Naive thymus-derived CD4-positive, alpha-beta T cell (primary cell): ENCODE measurements around the gene ADAMTS16. TPM values are rescaled to one million over a fixed set of nuclear protein-coding genes. Genes with fewer than 3 reads are reported as not detected.

Experiments
- ATAC-seq: fragments of 150-1000 bp; cut with Tn5 transposase; 2 replicates; pipeline ENCODE4 v1.10.0; 2021; ENCODE audit warnings: mild to moderate bottlenecking, moderate library complexity
- CTCF ChIA-PET: fragments of 350-600 bp; sonication (Branson Sonifier 250); formaldehyde crosslinking; loops from one replicate; lab custom pipeline; 2021; ENCODE audit warnings: antibody characterized with exemption; lab: Charles Lee
- POLR2A ChIA-PET: fragments of 350-600 bp; sonication (Branson Sonifier 250); formaldehyde crosslinking; loops from one replicate; lab custom pipeline; 2021; ENCODE audit warnings: antibody characterized with exemption, inconsistent platforms; lab: Charles Lee
- DNase-seq, 9 donors: peaks; one replicate each; pipeline versions ENCODE4 v3.0.0 to v3.0.0-alpha.2; 2020 to 2022; ENCODE audit warnings: mixed read lengths in 1 of 9
- H3K27ac ChIP-seq: one replicate; pipeline ENCODE4 v1.7.0; 2013; ENCODE audit warnings: mild to moderate bottlenecking, low read depth, low read length, moderate library complexity
- H3K27me3 ChIP-seq, 2 donors: one replicate each; pipeline ENCODE4 v1.7.0; 2013; ENCODE audit warnings: low read length in 2 of 2, mild to moderate bottlenecking in 2 of 2, moderate library complexity in 2 of 2; ENCODE audit not compliant: control insufficient read depth in 2 of 2, insufficient read depth in 2 of 2
- H3K36me3 ChIP-seq, 3 experiments: 1 replicate in 2 of 3; 2 replicates in 1 of 3; pipeline ENCODE4 v1.7.0; 2013; ENCODE audit warnings: low read length in 3 of 3, mild to moderate bottlenecking in 3 of 3, moderate library complexity in 1 of 3; ENCODE audit not compliant: insufficient read depth in 3 of 3, control insufficient read depth in 2 of 3
- H3K4me1 ChIP-seq, 2 donors: one replicate each; pipeline ENCODE4 v1.7.0; 2013; ENCODE audit warnings: low read length in 2 of 2, mild to moderate bottlenecking in 2 of 2, moderate library complexity in 1 of 2; ENCODE audit not compliant: control insufficient read depth in 2 of 2, insufficient read depth in 2 of 2
- H3K4me3 ChIP-seq: 2 replicates; pipeline ENCODE4 v1.7.0; 2013; ENCODE audit warnings: mild to moderate bottlenecking, low read length
- H3K9me3 ChIP-seq, 3 experiments: 1 replicate in 2 of 3; 2 replicates in 1 of 3; pipeline ENCODE4 v1.7.0; 2013; ENCODE audit warnings: low read length in 3 of 3; ENCODE audit not compliant: control insufficient read depth in 2 of 3
- H3K27ac Mint-ChIP-seq, 9 donors: one replicate each; pipeline ENCODE4 v1.8.0; 2020 to 2022; ENCODE audit warnings: mixed read lengths in 9 of 9, mild to moderate bottlenecking in 8 of 9, moderate library complexity in 5 of 9, inconsistent platforms in 2 of 9
- H3K27me3 Mint-ChIP-seq, 5 donors: one replicate each; pipeline ENCODE4 v1.8.0; 2021 to 2022; ENCODE audit warnings: mixed read lengths in 5 of 5, mild to moderate bottlenecking in 1 of 5
- H3K36me3 Mint-ChIP-seq, 5 donors: one replicate each; pipeline ENCODE4 v1.8.0; 2020 to 2022; ENCODE audit warnings: mixed read lengths in 5 of 5, mild to moderate bottlenecking in 3 of 5, inconsistent platforms in 1 of 5
- H3K4me1 Mint-ChIP-seq, 7 donors: one replicate each; pipeline ENCODE4 v1.8.0; 2020 to 2022; ENCODE audit warnings: mixed read lengths in 7 of 7, mild to moderate bottlenecking in 3 of 7, inconsistent platforms in 1 of 7
- H3K4me3 Mint-ChIP-seq, 10 donors: one replicate each; pipeline ENCODE4 v1.8.0; 2020 to 2022; ENCODE audit warnings: mild to moderate bottlenecking in 10 of 10, mixed read lengths in 10 of 10, moderate library complexity in 6 of 10, inconsistent platforms in 2 of 10
- H3K9me3 Mint-ChIP-seq, 11 donors: one replicate each; pipeline ENCODE4 v1.8.0; 2020 to 2022; ENCODE audit warnings: mixed read lengths in 11 of 11, mild to moderate bottlenecking in 4 of 11, inconsistent platforms in 1 of 11, moderate library complexity in 1 of 11
- intact Hi-C, 2 donors: fragments of 100-400 bp; cut with micrococcal nuclease; formaldehyde crosslinking; loops; one replicate each; pipeline ENCODE4 v1.15.1; 2023
- polyA plus RNA-seq, 2 donors: library from polyadenylated mRNA; unstranded; fragments of 300-500 nt; fragmentation: Illumina TruSeq; gene quantifications; one replicate each; pipeline ENCODE4 v1.2.3, GENCODE V29; 2021
- total RNA-seq, 6 experiments: library from RNA in 5 of 6; stranded (reverse) in 5 of 6; gene quantifications; 1 replicate in 5 of 6; 2 replicates in 1 of 6; pipeline ENCODE4 v1.2.3 and lab custom pipeline; 2021 to 2026

ADAMTS16 gene
- total and polyA plus RNA-seq, 7 experiments from 2014 or later, result not detected

DNA sequence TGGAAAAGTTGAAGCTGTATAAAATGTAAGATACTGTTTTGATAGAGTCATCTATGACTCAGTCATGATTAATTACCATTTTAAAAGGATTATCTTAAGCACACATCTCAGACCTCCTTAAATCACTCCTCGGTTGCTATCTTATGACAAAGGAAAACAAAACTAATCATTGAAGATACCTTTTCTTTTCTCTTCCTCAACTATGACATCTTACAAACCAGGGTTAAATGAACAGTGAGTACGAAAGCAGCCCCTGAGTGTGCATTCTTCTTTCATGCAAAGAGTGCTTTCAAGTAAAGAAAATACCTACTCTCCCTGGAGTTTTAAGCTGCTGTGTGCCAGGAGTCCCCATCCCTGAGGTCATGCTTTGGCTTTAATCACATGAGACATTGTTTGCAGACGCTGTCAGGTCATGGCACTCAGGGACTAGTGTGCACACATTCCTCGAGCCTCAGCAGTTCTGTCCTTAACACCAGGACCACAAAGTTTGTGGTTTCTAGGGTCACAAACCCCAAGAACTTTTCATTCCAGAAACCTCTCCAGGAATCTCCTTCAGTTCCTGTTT, 195.7 kb downstream of the ADAMTS16 start:
- no peaks in the 10 kb centered on the region for H3K9me3 ChIP-seq
- no peak for ATAC-seq
- H3K4me3 ChIP-seq, result no peak overlapping the region
- no peak overlapping the region for H3K4me3 Mint-ChIP-seq
- H3K27ac Mint-ChIP-seq, result no peak overlapping the region
- no peaks in the 10 kb centered on the region for H3K27me3 Mint-ChIP-seq
- H3K36me3 Mint-ChIP-seq, result peaks cover 0 to 10% (median 0%) of the 10 kb centered on the region in 5 donors
- no peak for DNase-seq
- peaks cover 0 to 2% (median 0%) of the 10 kb centered on the region in 11 donors for H3K9me3 Mint-ChIP-seq
- no peaks in the 10 kb centered on the region for H3K36me3 ChIP-seq
- intact Hi-C loops, result no loop called here
- peaks cover 0 to 1% (median 0%) of the 10 kb centered on the region in 7 donors for H3K4me1 Mint-ChIP-seq
- H3K27me3 ChIP-seq, result no peaks in the 10 kb centered on the region
- POLR2A ChIA-PET, result no interaction called here
- CTCF ChIA-PET, result no interaction called here
- H3K4me1 ChIP-seq, result no peaks in the 10 kb centered on the region
- H3K27ac ChIP-seq, result no peak overlapping the region

DNA sequence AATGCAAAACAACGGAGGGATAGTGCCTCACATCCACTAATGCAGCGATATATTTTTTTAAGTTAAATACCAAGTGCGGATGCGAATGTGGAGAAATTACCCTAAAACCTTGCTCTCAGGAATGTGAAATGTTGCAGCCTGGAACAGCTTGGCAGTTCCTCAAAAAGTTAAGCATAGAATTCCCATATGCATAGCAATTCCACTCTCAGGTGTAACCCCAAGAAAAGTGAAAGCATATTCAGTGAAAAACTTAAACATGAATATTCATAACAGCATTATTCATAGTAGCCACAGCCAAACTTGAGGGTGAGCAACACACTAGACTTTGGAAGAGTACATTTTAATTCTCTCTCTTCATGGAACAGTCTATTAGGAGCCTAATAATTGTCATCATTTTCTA, 199.1 kb downstream of the ADAMTS16 start:
- ChIA-PET POLR2A (no interaction called here), CTCF (no interaction called here)
- Histone ChIP-seq H3K36me3 (no peaks in the 10 kb centered on the region), H3K27me3 (no peaks in the 10 kb centered on the region), H3K9me3 (no peaks in the 10 kb centered on the region), H3K27ac (no peak overlapping the region), H3K4me1 (no peaks in the 10 kb centered on the region), H3K4me3 (no peak overlapping the region)
- Mint-ChIP-seq H3K9me3 (peaks cover 0 to 3% (median 0%) of the 10 kb centered on the region in 11 donors), H3K27me3 (peaks cover 0 to 11% (median 0%) of the 10 kb centered on the region in 5 donors), H3K36me3 (peaks cover 0 to 10% (median 0%) of the 10 kb centered on the region in 5 donors), H3K4me3 (no peak overlapping the region), H3K4me1 (peaks cover 0 to 1% (median 0%) of the 10 kb centered on the region in 7 donors), H3K27ac (no peak overlapping the region)
- DNase-seq (no peak), ATAC-seq (no peak)
- intact Hi-C loops, result no loop called here

DNA sequence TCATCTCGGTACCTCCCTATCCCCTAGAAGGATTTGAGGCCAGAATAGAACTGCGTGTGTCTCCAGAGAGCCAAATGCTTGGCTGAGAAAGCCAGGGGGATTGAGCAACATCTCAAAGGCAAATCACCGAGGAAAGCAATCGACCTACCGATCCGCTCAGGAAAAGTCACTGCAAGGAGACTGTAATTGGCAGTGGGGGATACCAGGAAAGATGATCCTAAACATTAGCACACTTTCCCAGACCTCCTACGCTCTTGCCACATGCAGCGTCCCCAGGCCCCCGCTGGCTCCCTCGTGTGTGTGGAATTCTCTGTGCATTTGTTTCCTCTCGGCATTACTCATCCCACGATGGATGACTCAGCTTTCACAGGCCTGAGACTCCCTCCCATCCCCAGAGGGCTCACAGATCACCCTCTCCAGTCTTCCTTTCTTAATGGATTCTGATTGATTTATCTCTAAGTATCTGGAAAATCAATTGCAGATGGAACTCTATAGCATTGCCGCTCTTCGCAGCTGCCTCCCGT, 200.1 kb downstream of the ADAMTS16 start:
- Mint-ChIP-seq H3K27ac (no peak overlapping the region), H3K36me3 (peaks cover 0 to 8% (median 0%) of the 10 kb centered on the region in 5 donors), H3K4me3 (no peak overlapping the region), H3K4me1 (peaks cover 0 to 1% (median 0%) of the 10 kb centered on the region in 7 donors), H3K9me3 (peaks cover 0 to 3% (median 0%) of the 10 kb centered on the region in 11 donors), H3K27me3 (peaks cover 0 to 15% (median 0%) of the 10 kb centered on the region in 5 donors)
- ChIA-PET POLR2A (no interaction called here), CTCF (no interaction called here)
- H3K27me3 ChIP-seq, result no peaks in the 10 kb centered on the region
- H3K9me3 ChIP-seq, result no peaks in the 10 kb centered on the region
- no peak for DNase-seq
- intact Hi-C loops, result no loop called here
- no peaks in the 10 kb centered on the region for H3K4me1 ChIP-seq
- H3K36me3 ChIP-seq, result no peaks in the 10 kb centered on the region
- H3K27ac ChIP-seq, result no peak overlapping the region
- ATAC-seq, result no peak
- H3K4me3 ChIP-seq, result no peak overlapping the region

DNA sequence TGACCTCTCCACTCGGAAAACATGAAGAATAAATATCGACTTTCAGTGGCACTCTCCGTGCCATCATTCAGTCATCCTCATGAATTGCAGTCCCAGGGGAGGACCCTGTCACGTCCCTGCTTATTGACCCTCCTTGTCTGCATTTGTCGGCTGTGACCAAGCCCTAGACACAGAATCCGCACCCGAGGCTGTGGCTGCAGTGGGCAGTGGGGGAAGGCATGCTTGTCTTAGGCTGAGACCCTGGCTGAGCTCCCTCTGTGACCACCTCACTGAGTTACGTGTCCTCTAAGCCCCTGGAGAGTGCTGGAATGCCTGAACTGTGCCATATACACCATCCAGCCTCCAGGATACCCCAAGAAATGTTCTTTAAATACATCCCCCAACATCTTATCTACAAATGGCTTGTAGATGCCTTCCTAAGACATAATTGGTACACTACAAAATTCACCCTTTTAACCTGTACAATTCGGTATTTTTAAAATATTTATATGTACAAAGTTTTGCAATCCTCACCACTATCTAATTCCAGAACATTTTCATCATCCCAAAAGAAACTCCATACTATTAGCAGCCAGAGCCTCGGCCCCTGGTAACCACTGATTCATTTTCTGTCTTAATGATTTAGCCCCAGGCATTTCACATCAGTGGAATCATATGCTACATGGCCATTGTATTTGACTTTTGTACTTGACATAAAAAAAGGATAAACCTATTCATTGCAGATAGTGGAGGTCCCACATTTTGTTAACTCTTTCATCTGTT, 201.6 kb downstream of the ADAMTS16 start:
- intact Hi-C loops, result no loop called here
- CTCF ChIA-PET, result no interaction called here
- peaks cover 0 to 8% (median 0%) of the 10 kb centered on the region in 5 donors for H3K36me3 Mint-ChIP-seq
- peaks cover 0 to 3% (median 0%) of the 10 kb centered on the region in 11 donors for H3K9me3 Mint-ChIP-seq
- H3K9me3 ChIP-seq, result no peaks in the 10 kb centered on the region
- peaks cover 0 to 15% (median 2%) of the 10 kb centered on the region in 5 donors for H3K27me3 Mint-ChIP-seq
- no peaks in the 10 kb centered on the region for H3K4me1 Mint-ChIP-seq
- H3K4me3 ChIP-seq, result no peak overlapping the region
- H3K4me1 ChIP-seq, result no peaks in the 10 kb centered on the region
- DNase-seq, result no peak
- H3K27ac ChIP-seq, result no peak overlapping the region
- no peak for ATAC-seq
- H3K36me3 ChIP-seq, result no peaks in the 10 kb centered on the region
- H3K27me3 ChIP-seq, result no peaks in the 10 kb centered on the region
- no peak overlapping the region for H3K27ac Mint-ChIP-seq
- POLR2A ChIA-PET, result no interaction called here
- H3K4me3 Mint-ChIP-seq, result no peak overlapping the region

DNA sequence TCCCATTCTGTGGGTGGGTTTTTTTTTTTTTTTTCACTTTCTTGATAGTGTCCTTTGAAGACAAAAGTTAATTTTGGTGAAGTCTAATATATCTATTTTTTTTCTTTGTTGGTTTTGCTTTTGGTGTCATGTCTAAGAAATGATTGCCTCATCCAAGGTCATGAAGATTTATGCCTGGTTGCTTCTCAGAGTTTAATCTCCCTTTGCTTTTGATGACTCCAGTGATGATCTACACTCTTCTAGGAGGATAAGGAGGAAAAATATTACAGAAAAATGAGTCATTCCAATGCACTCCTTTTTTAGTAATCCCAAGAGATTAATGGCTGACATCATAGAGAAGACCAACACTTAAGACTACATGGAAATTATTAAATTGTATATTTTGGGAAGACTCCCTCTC, 202.7 kb downstream of the ADAMTS16 start:
- ATAC-seq (no peak), DNase-seq (no peak)
- Mint-ChIP-seq H3K4me1 (peaks cover 0 to 4% (median 0%) of the 10 kb centered on the region in 7 donors), H3K36me3 (peaks cover 0 to 8% (median 0%) of the 10 kb centered on the region in 5 donors), H3K27ac (no peak overlapping the region), H3K9me3 (peaks cover 0 to 5% (median 0%) of the 10 kb centered on the region in 11 donors), H3K4me3 (no peak overlapping the region), H3K27me3 (peaks cover 0 to 19% (median 4%) of the 10 kb centered on the region in 5 donors)
- H3K27me3 ChIP-seq, result no peaks in the 10 kb centered on the region
- ChIA-PET CTCF (no interaction called here), POLR2A (no interaction called here)
- no peaks in the 10 kb centered on the region for H3K36me3 ChIP-seq
- no peaks in the 10 kb centered on the region for H3K4me1 ChIP-seq
- H3K27ac ChIP-seq, result no peak overlapping the region
- no peaks in the 10 kb centered on the region for H3K9me3 ChIP-seq
- H3K4me3 ChIP-seq, result no peak overlapping the region
- intact Hi-C loops, result no loop called here

DNA sequence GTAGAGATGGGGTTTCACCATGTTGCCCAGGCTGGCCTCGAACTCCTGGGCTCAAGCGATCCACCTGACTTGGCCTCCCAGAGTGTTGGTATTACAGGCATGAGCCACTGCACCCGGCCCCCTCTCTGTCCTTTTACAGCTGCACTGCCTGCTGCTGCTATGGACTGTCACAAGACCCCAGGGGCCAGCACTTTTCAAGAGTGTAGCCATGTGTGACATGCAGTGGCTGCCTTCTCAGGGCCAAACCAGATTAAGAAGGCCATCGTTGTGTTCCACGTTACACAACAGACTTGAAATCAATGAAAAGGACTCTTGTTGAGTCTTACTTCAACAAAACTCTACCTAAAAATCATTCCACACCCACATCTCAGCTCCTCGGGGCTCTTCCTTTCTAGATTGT, 203.4 kb downstream of the ADAMTS16 start:
- Mint-ChIP-seq H3K9me3 (peaks cover 0 to 5% (median 0%) of the 10 kb centered on the region in 11 donors), H3K4me1 (peaks cover 0 to 9% (median 4%) of the 10 kb centered on the region in 7 donors), H3K27me3 (peaks cover 0 to 23% (median 4%) of the 10 kb centered on the region in 5 donors), H3K4me3 (no peak overlapping the region), H3K36me3 (peaks cover 0 to 8% (median 0%) of the 10 kb centered on the region in 5 donors), H3K27ac (no peak overlapping the region)
- no peak overlapping the region for H3K4me3 ChIP-seq
- ChIA-PET CTCF (no interaction called here), POLR2A (no interaction called here)
- no peak for ATAC-seq
- no peaks in the 10 kb centered on the region for H3K9me3 ChIP-seq
- H3K36me3 ChIP-seq, result no peaks in the 10 kb centered on the region
- intact Hi-C loops, result no loop called here
- H3K4me1 ChIP-seq, result no peaks in the 10 kb centered on the region
- H3K27me3 ChIP-seq, result no peaks in the 10 kb centered on the region
- no peak overlapping the region for H3K27ac ChIP-seq
- DNase-seq, result no peak
